Right lobe of liver (tissue), 6 donors: ENCODE measurements around the gene CARD19. TPM values are rescaled to one million over a fixed set of nuclear protein-coding genes. Genes with fewer than 3 reads are reported as not detected.
A peak's percentile ranks its signal among the peaks of the same experiment; 100 is the strongest.

Experiments used
- ATAC-seq, 4 donors: fragments of 200-7000 bp; cut with Tn5 transposase; one replicate each; pipeline ENCODE4 v1.9.1; 2020; ENCODE audit warnings: mild to moderate bottlenecking in 4 of 4, moderate library complexity in 4 of 4
- DNase-seq, 3 donors: peaks; one replicate each; pipeline ENCODE4 v3.0.0-alpha.2; 2020
- H3K27ac ChIP-seq, 3 donors: fragments of 200-600 bp; one replicate each; pipeline ENCODE4 v1.8.0; 2022
- H3K27me3 ChIP-seq, 2 donors: fragments of 200-600 bp; one replicate each; pipeline ENCODE4 v1.8.0; 2022
- H3K36me3 ChIP-seq, 4 donors: fragments of 200-600 bp; sonication (generic) in 1 of 4; one replicate each; pipeline versions ENCODE4 v1.5.1 to v1.8.0; 2017 to 2022; ENCODE audit warnings: control low read depth in 1 of 4
- H3K4me1 ChIP-seq, 4 donors: fragments of 200-600 bp; sonication (generic) in 1 of 4; one replicate each; pipeline versions ENCODE4 v1.5.1 to v1.8.0; 2017 to 2022; ENCODE audit warnings: control low read depth in 1 of 4
- H3K4me3 ChIP-seq, 3 donors: fragments of 200-600 bp; one replicate each; pipeline ENCODE4 v1.8.0; 2022
- H3K9me3 ChIP-seq, 4 donors: fragments of 200-600 bp; sonication (generic) in 1 of 4; one replicate each; pipeline versions ENCODE4 v1.5.1 to v1.8.0; 2017 to 2022; ENCODE audit warnings: control low read depth in 1 of 4
- CTCF ChIP-seq, 4 donors: fragments of 200-600 bp in 3 of 4; fragments of 450-650 bp in 1 of 4; IDR thresholded peaks; one replicate each; pipeline versions ENCODE4 v1.5.1 to v1.8.0; 2016 to 2022; ENCODE audit warnings: antibody characterized with exemption in 4 of 4, mild to moderate bottlenecking in 2 of 4
- POLR2A ChIP-seq: fragments of 450-650 bp; IDR thresholded peaks from one replicate; pipeline ENCODE4 v1.6.1; 2017; ENCODE audit warnings: antibody characterized with exemption, mild to moderate bottlenecking
- WGBS: methylation state at CpG from one replicate; pipeline ENCODE4 v1.1.6; 2018; ENCODE audit warnings: low coverage, low lambda C conversion rate; ENCODE audit not compliant: insufficient coverage; ENCODE audit errors: missing lambda C conversion rate; 5-methylcytosine and 5-hydroxymethylcytosine counted together
- intact Hi-C, 2 donors: fragments of 100-400 bp; cut with DNase I; formaldehyde crosslinking; loops; one replicate each; pipeline versions ENCODE4 v1.11.2 to v1.14.1; 2022
- total RNA-seq, 6 experiments: library from RNA; depleted of rRNA in 2 of 6; stranded (reverse); fragments of >200 nt in 2 of 6; fragmentation: NEBNext Ultra II Directional in 3 of 6; extraction: Animal tissue kit (Norgen Biotek cat#: 25700) in 3 of 6; gene quantifications; one replicate each; pipeline versions ENCODE4 v1.1.0 to v1.2.4, GENCODE V29; 2016 to 2023
- donor health status: DM: no; HTN: yes; CAD: no.
- donor health status: DM: no; HTN: no; CAD: no.
- donor health status: DM: no; HTN: no; CAD: no.
- donor health status: DM: no; HTN: yes; CAD: no.
- donor health status: DM: no; HTN: yes; CAD: no.

Gene CARD19
- total RNA-seq, 6 experiments from 2014 or later, result 6.3 to 31.7 (median 12.1) TPM

GRCh38 chr9:93071464-93071863 lies 24.6 kb upstream of the CARD19 start:
- DNase-seq (no peak), ATAC-seq (peak; percentile 18 to 60 (median 46))
- no peak overlapping the region for H3K27ac ChIP-seq
- WGBS, result 92% methylated on average over 6 of the region's 7 CpGs
- no peaks in the 10 kb centered on the region for H3K9me3 ChIP-seq
- no peaks in the 10 kb centered on the region for H3K27me3 ChIP-seq
- H3K4me1 ChIP-seq, result peaks cover 0 to 13% (median 0%) of the 10 kb centered on the region in 4 donors
- no peak for TF ChIP-seq CTCF (IDR thresholded peaks at IDR 0.05)
- TF ChIP-seq POLR2A, result no peak
- H3K4me3 ChIP-seq, result no peak overlapping the region
- H3K36me3 ChIP-seq, result no peaks in the 10 kb centered on the region
- intact Hi-C loops, result no loop called here

GRCh38 chr9:93072383-93072795 lies 23.6 kb upstream of the CARD19 start:
- Histone ChIP-seq H3K9me3 (no peaks in the 10 kb centered on the region), H3K27me3 (no peaks in the 10 kb centered on the region), H3K27ac (no peak overlapping the region), H3K36me3 (no peaks in the 10 kb centered on the region), H3K4me3 (no peak overlapping the region), H3K4me1 (peaks cover 0 to 13% (median 0%) of the 10 kb centered on the region in 4 donors)
- 10% methylated on average over 4 of the region's 5 CpGs for WGBS
- DNase-seq (peak; percentile 48 to 83 (median 74)), ATAC-seq (peak; percentile 85 to 96 (median 94))
- TF ChIP-seq CTCF (IDR thresholded peaks at IDR 0.05) (no peak), POLR2A (no peak)
- intact Hi-C loops, result no loop called here

GRCh38 chr9:93076101-93076791 lies 19.8 kb upstream of the CARD19 start:
- Histone ChIP-seq H3K27ac (no peak overlapping the region), H3K36me3 (no peaks in the 10 kb centered on the region), H3K4me3 (no peak overlapping the region), H3K27me3 (no peaks in the 10 kb centered on the region), H3K4me1 (peaks cover 0 to 13% (median 0%) of the 10 kb centered on the region in 4 donors), H3K9me3 (no peaks in the 10 kb centered on the region)
- ATAC-seq, result no peak
- no peak for DNase-seq
- TF ChIP-seq POLR2A (no peak), CTCF (IDR thresholded peaks at IDR 0.05) (no peak)
- WGBS, result 85% methylated on average over 10 of the region's 12 CpGs
- intact Hi-C loops, result no loop called here

GRCh38 chr9:93076792-93077128 lies 19.3 kb upstream of the CARD19 start:
- intact Hi-C loops, result no loop called here
- WGBS, result 100% methylated on average over 2 of the region's 2 CpGs
- no peaks in the 10 kb centered on the region for H3K36me3 ChIP-seq
- H3K27me3 ChIP-seq, result no peaks in the 10 kb centered on the region
- no peaks in the 10 kb centered on the region for H3K9me3 ChIP-seq
- H3K4me3 ChIP-seq, result no peak overlapping the region
- TF ChIP-seq CTCF (IDR thresholded peaks at IDR 0.05) (no peak), POLR2A (no peak)
- peaks cover 0 to 13% (median 0%) of the 10 kb centered on the region in 4 donors for H3K4me1 ChIP-seq
- H3K27ac ChIP-seq, result no peak overlapping the region
- ATAC-seq (no peak), DNase-seq (no peak)
